Measurements from ENCODE around the gene RBM19. TPM values are rescaled to one million over a fixed set of nuclear protein-coding genes. Genes with fewer than 3 reads are reported as not detected.
"Not testable (repeated sequence)": the region's sequence is repeated elsewhere in the genome, so short reads cannot be mapped to it uniquely, and the experiment has no call there.

Gene RBM19
- total and polyA plus RNA-seq, 4 donors: 7.9 to 18.7 (median 9.0) TPM

GRCh38 chr12:114000861-114001260 lies 34.7 kb upstream of the RBM19 start:
- no peaks in the 10 kb centered on the region for H3K9me3 ChIP-seq (ENCODE audit: control insufficient read depth in 4 of 4, low read length in 3 of 4)
- no peak overlapping the region for H3K4me3 ChIP-seq (ENCODE audit: low read depth in 1 of 3, low read length in 3 of 3)
- TF ChIP-seq SP1 (IDR thresholded peaks at IDR 0.05): no peak
- no peak for TF ChIP-seq JUND (IDR thresholded peaks at IDR 0.05)
- no peak for TF ChIP-seq RAD21 (IDR thresholded peaks at IDR 0.05)
- no peak for TF ChIP-seq MAX (IDR thresholded peaks at IDR 0.05)
- TF ChIP-seq YY1 (IDR thresholded peaks at IDR 0.05): no peak
- TF ChIP-seq GABPA (IDR thresholded peaks at IDR 0.05 in 1 of 2, conservative IDR thresholded peaks at IDR 0.05 in 1 of 2): no peak
- no peak for TF ChIP-seq ATF3 (IDR thresholded peaks at IDR 0.05)
- TF ChIP-seq EGR1 (IDR thresholded peaks at IDR 0.05; ENCODE audit: low read depth in 2 of 2): no peak
- no peak for TF ChIP-seq FOXA1 (IDR thresholded peaks at IDR 0.05)
- TF ChIP-seq CTCF (IDR thresholded peaks at IDR 0.05; ENCODE audit: low read depth, low read length, missing input control): no peak
- no peak for TF ChIP-seq HNF4G (IDR thresholded peaks at IDR 0.05)
- TF ChIP-seq HNF4A (conservative IDR thresholded peaks at IDR 0.05): no peak
- TF ChIP-seq TAF1 (conservative IDR thresholded peaks at IDR 0.05): no peak
- TF ChIP-seq FOXA2 (IDR thresholded peaks at IDR 0.05): no peak
- no peak for TF ChIP-seq RXRA (IDR thresholded peaks at IDR 0.05)
- DNase-seq (ENCODE audit: low spot score): no peak
- H3K27me3 ChIP-seq (ENCODE audit: control insufficient read depth in 4 of 4, insufficient read depth in 4 of 4, low read length in 3 of 4): peaks cover 0 to 2% (median 0%) of the 10 kb centered on the region in 4 donors
- no peaks in the 10 kb centered on the region for H3K36me3 ChIP-seq (ENCODE audit: control insufficient read depth in 4 of 4, insufficient read depth in 3 of 4, low read depth in 1 of 4, low read length in 3 of 4)
- H3K4me1 ChIP-seq (ENCODE audit: control insufficient read depth in 4 of 4, insufficient read depth in 4 of 4, low read length in 3 of 4): no peaks in the 10 kb centered on the region
- H3K9ac ChIP-seq (ENCODE audit: low read depth in 1 of 2, low read length in 2 of 2): no peak overlapping the region
- no peak overlapping the region for H3K27ac ChIP-seq (ENCODE audit: low read depth in 1 of 2, low read length in 2 of 2)
- 90% methylated on average over 8 of the region's 8 CpGs for WGBS

DNA sequence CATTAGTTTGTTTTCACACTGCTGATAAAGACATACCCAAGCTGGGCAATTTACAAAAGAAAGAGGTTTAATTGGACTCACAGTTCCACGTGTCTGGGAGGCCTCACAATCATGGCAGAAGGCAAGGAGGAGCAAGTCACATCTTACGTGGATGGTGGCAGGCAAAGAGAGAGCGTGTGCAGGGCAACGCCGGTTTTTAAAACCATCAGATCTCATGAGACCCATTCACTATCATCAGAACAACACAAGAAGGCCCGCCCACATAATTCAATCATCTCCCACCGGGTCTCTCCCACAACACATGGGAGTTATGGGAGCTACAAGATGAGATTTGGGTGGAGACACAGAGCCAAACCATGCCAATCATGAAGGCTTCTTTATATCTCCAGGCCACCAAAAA lies 34.1 kb upstream of the RBM19 start:
- WGBS: 84% methylated on average over 7 of the region's 7 CpGs
- not testable (repeated sequence) for H3K27me3 ChIP-seq (ENCODE audit: control insufficient read depth in 4 of 4, insufficient read depth in 4 of 4, low read length in 3 of 4); H3K36me3 ChIP-seq (ENCODE audit: control insufficient read depth in 4 of 4, insufficient read depth in 3 of 4, low read depth in 1 of 4, low read length in 3 of 4); H3K9ac ChIP-seq (ENCODE audit: low read depth in 1 of 2, low read length in 2 of 2); H3K27ac ChIP-seq (ENCODE audit: low read depth in 1 of 2, low read length in 2 of 2); H3K9me3 ChIP-seq (ENCODE audit: control insufficient read depth in 4 of 4, low read length in 3 of 4); H3K4me3 ChIP-seq (ENCODE audit: low read depth in 1 of 3, low read length in 3 of 3); DNase-seq (ENCODE audit: low spot score); H3K4me1 ChIP-seq (ENCODE audit: control insufficient read depth in 4 of 4, insufficient read depth in 4 of 4, low read length in 3 of 4)

GRCh38 chr12:113997365-113997764 lies 31.2 kb upstream of the RBM19 start:
- TF ChIP-seq RAD21 (IDR thresholded peaks at IDR 0.05) (no peak), EGR1 (IDR thresholded peaks at IDR 0.05; ENCODE audit: low read depth in 2 of 2) (no peak), MAX (IDR thresholded peaks at IDR 0.05) (no peak), YY1 (IDR thresholded peaks at IDR 0.05) (no peak), ATF3 (IDR thresholded peaks at IDR 0.05) (no peak), HNF4G (IDR thresholded peaks at IDR 0.05) (no peak), FOXA2 (IDR thresholded peaks at IDR 0.05) (no peak), GABPA (IDR thresholded peaks at IDR 0.05 in 1 of 2, conservative IDR thresholded peaks at IDR 0.05 in 1 of 2) (no peak), CTCF (IDR thresholded peaks at IDR 0.05; ENCODE audit: low read depth, low read length, missing input control) (no peak), FOXA1 (IDR thresholded peaks at IDR 0.05) (no peak), TAF1 (conservative IDR thresholded peaks at IDR 0.05) (no peak), SP1 (IDR thresholded peaks at IDR 0.05) (no peak), HNF4A (conservative IDR thresholded peaks at IDR 0.05) (no peak), REST (IDR thresholded peaks at IDR 0.05) (no peak), NR2F2 (IDR thresholded peaks at IDR 0.05) (no peak), RXRA (IDR thresholded peaks at IDR 0.05) (no peak), JUND (IDR thresholded peaks at IDR 0.05) (no peak)
- H3K27ac ChIP-seq (ENCODE audit: low read depth in 1 of 2, low read length in 2 of 2): no peak overlapping the region
- no peak overlapping the region for H3K9ac ChIP-seq (ENCODE audit: low read depth in 1 of 2, low read length in 2 of 2)
- no peaks in the 10 kb centered on the region for H3K9me3 ChIP-seq (ENCODE audit: control insufficient read depth in 4 of 4, low read length in 3 of 4)
- no peak overlapping the region for H3K4me3 ChIP-seq (ENCODE audit: low read depth in 1 of 3, low read length in 3 of 3)
- H3K36me3 ChIP-seq (ENCODE audit: control insufficient read depth in 4 of 4, insufficient read depth in 3 of 4, low read depth in 1 of 4, low read length in 3 of 4): no peaks in the 10 kb centered on the region
- no peak for DNase-seq (ENCODE audit: low spot score)
- WGBS: 60% methylated on average over 3 of the region's 3 CpGs
- no peaks in the 10 kb centered on the region for H3K27me3 ChIP-seq (ENCODE audit: control insufficient read depth in 4 of 4, insufficient read depth in 4 of 4, low read length in 3 of 4)
- no peaks in the 10 kb centered on the region for H3K4me1 ChIP-seq (ENCODE audit: control insufficient read depth in 4 of 4, insufficient read depth in 4 of 4, low read length in 3 of 4)
